Mononuclear cell (primary cell): ENCODE data around the gene MAMSTR. TPM values are rescaled to one million over a fixed set of nuclear protein-coding genes. Genes with fewer than 3 reads are reported as not detected.
A peak's percentile ranks its signal among the peaks of the same experiment; 100 is the strongest.
"Not testable (repeated sequence)": the region's sequence is repeated elsewhere in the genome, so short reads cannot be mapped to it uniquely, and the experiment has no call there.

Experiments
- H3K27me3 ChIP-seq: 2 replicates; pipeline ENCODE4 v1.6.0; 2011; ENCODE audit warnings: low read length, control low read depth; ENCODE audit not compliant: insufficient read depth
- H3K4me1 ChIP-seq: 2 replicates; pipeline ENCODE4 v1.5.1; 2011; ENCODE audit warnings: mild to moderate bottlenecking, low read length, control low read depth; ENCODE audit not compliant: insufficient read depth
- H3K4me3 ChIP-seq: 2 replicates; pipeline ENCODE4 v1.5.1; 2011; ENCODE audit warnings: mild to moderate bottlenecking, low read length, moderate library complexity
- H3K9me3 ChIP-seq: 2 replicates; pipeline ENCODE4 v1.5.1; 2011; ENCODE audit warnings: low read depth, mild to moderate bottlenecking, control low read depth, low read length
- total RNA-seq: library from RNA; depleted of rRNA; stranded (reverse); fragments of >200 nt; gene quantifications from one replicate; pipeline ENCODE4 v1.2.3, GENCODE V29; 2012

MAMSTR gene, protein sequence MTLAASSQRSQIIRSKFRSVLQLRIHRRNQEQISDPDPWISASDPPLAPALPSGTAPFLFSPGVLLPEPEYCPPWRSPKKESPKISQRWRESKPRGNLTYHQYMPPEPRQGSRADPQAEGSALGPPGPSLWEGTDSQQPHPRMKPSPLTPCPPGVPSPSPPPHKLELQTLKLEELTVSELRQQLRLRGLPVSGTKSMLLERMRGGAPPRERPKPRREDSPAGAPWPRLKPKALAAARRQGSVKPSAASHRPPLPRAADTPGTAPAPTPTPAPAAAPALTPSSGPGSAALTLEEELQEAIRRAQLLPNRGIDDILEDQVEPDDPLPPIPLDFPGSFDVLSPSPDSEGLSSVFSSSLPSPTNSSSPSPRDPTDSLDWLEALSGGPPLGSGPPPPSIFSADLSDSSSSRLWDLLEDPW
- 0.10 TPM for total RNA-seq

DNA sequence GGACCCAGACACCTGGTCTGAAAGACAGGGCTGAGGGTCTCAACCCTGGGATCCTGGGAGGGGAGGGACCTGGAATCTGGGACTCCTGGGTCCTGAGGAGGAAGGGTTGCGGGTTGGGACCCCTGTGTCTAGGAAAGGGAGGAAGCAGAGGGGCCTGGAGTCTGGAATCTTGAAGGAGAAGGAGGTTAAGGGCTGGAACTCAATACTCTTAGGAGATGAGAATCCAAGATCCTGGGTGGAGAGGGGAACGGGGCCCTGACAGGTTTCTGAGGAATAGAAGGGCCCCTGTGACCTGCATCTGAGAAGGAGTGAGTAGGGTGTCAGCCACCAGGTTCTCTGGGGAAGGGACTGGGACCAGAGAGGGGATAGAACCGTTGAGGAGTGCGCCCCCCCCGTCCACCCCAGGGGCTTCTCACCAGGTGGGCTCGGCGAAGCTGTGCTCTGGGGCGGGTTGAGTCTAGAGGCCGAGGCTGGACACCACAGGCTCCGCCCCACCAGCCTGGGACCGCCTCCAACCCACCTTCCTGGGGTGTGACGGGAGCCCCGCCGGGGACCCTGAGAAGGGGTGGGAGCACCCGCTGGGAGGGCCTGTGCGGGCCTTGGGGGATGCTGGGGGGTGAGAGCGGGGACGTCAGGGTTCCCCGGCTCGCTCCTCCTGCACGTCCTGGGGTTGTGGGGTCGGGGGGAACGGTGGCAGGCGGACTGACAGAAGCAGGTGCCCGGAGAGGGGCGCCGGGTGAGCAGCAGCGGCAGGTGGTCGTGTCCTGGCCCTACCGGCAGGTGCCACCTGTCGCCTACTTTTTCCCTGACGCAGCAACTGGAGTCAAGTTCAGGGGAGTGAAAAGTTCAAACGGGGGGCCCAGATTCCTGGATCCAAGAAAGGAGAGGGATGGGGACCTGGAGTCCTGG, at the start of gene MAMSTR:
Gene MAMSTR (minus strand): TSS at position 463 of the 909 bp plus-strand sequence. CDS start 694 bp downstream, outside the sequence.
- no peaks in the 10 kb centered on the region for H3K9me3 ChIP-seq
- no peaks in the 10 kb centered on the region for H3K27me3 ChIP-seq
- peak within 1 kb of the TSS; percentile 45 for H3K4me3 ChIP-seq
- peaks cover 16% of the 10 kb centered on the region for H3K4me1 ChIP-seq

DNA sequence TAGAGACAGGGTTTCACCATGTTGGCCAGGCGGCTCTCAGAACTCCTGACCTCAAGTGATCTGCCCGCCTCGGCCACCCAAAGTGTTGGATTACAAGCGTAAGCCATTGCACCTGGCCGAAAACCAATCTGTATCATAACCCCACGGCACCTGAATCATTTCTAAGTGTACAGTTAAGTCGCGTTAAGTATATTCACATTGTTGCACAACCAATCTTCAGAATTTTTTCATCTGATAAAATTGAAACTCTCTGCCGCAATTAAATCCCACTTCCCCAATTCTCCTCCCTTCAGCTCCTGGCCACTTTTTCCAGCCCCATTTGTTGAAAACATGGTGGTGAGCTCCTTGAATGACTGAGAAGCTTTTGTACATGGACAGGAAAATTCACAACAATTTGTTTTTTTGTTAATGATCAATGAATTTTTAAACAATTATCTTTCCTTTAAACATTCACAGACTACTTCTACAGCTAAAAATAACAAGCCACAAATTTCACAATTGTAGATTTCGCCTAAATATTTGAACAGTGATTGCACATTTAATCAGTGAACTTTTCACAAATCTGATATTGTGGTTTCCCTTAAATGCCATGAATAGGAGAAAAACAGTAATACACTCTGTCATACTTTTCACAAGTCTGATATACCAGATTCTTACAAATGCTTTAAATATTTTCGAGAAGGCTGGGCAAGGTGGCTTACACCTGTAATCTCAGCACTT, 49.6 kb upstream of the MAMSTR start:
- Histone ChIP-seq H3K9me3 (no peaks in the 10 kb centered on the region), H3K4me3 (no peak overlapping the region), H3K4me1 (peaks cover 12% of the 10 kb centered on the region), H3K27me3 (no peaks in the 10 kb centered on the region)

GRCh38 chr19:48768171-48768753, 48.7 kb upstream of the MAMSTR start:
- H3K4me3 ChIP-seq = not testable (repeated sequence)

GRCh38 chr19:48765816-48766215, 46.3 kb upstream of the MAMSTR start:
- H3K4me3 ChIP-seq, H3K27me3 ChIP-seq, H3K9me3 ChIP-seq: not testable (repeated sequence)
- H3K4me1 ChIP-seq = peaks cover 12% of the 10 kb centered on the region

More at GRCh38 chr19:48768171-48768753, 48.7 kb upstream of the MAMSTR start:
- H3K4me1 ChIP-seq = peaks cover 12% of the 10 kb centered on the region
- not testable (repeated sequence) for H3K9me3 ChIP-seq, H3K27me3 ChIP-seq

- no peaks in the 10 kb centered on the region for H3K9me3 ChIP-seq
- H3K27me3 ChIP-seq = no peaks in the 10 kb centered on the region
- H3K4me1 ChIP-seq = peaks cover 5% of the 10 kb centered on the region
- no peak overlapping the region for H3K4me3 ChIP-seq
These were observed 41.1 kb upstream of the MAMSTR start for GRCh38 chr19:48760504-48761205.

- Histone ChIP-seq H3K9me3 (no peaks in the 10 kb centered on the region), H3K27me3 (peaks cover 11% of the 10 kb centered on the region), H3K4me1 (peaks cover 13% of the 10 kb centered on the region), H3K4me3 (no peak overlapping the region)
These were observed 38.2 kb upstream of the MAMSTR start for GRCh38 chr19:48757741-48758144.

DNA sequence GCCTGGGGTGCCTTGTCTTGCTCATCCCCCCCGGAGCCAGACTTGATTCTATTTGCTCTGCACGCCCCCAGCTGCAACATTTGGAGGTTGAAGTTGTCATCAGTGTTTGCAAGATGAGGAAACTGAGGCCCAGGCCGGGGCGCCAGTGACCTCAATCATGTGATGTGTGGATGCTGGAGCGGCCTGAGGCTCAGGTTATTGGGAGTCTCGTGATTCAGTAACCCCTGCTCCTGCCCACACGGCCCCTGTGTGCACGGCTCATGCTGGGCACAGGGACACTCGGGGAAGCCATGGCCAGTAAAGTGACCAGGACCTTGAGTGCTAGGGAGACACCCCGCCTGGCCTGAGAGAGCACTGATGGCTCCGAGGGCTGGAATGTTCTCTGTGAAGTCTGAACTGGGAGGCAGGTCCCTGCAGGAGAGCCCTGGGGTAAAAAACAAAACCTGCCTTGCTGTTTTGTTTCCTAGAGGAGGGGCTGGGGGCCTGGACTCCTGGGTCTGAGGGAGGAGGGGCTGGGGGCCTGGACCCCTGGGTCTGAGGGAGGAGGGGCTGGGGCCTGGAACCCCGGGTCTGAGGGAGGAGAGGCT, 37.7 kb upstream of the MAMSTR start:
- Histone ChIP-seq H3K4me3 (no peak overlapping the region), H3K9me3 (no peaks in the 10 kb centered on the region), H3K27me3 (peaks cover 17% of the 10 kb centered on the region), H3K4me1 (peaks cover 19% of the 10 kb centered on the region)

- Histone ChIP-seq H3K27me3 (peaks cover 20% of the 10 kb centered on the region), H3K4me1 (peaks cover 22% of the 10 kb centered on the region), H3K9me3 (no peaks in the 10 kb centered on the region), H3K4me3 (no peak overlapping the region)
These were observed 37.2 kb upstream of the MAMSTR start for GRCh38 chr19:48756686-48757085.

DNA sequence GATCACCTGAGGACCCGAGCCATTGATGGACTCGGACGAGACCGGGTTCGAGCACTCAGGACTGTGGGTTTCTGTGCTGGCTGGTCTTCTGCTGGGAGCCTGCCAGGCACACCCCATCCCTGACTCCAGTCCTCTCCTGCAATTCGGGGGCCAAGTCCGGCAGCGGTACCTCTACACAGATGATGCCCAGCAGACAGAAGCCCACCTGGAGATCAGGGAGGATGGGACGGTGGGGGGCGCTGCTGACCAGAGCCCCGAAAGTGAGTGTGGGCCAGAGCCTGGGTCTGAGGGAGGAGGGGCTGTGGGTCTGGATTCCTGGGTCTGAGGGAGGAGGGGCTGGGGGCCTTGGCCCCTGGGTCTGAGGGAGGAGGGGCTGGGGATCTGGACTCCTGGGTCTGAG, 36.7 kb upstream of the MAMSTR start:
- Histone ChIP-seq H3K27me3 (peaks cover 20% of the 10 kb centered on the region), H3K4me1 (peaks cover 22% of the 10 kb centered on the region), H3K9me3 (no peaks in the 10 kb centered on the region), H3K4me3 (no peak overlapping the region)

GRCh38 chr19:48755787-48756186, 36.3 kb upstream of the MAMSTR start:
- peaks cover 22% of the 10 kb centered on the region for H3K4me1 ChIP-seq
- peaks cover 20% of the 10 kb centered on the region for H3K27me3 ChIP-seq
- no peak overlapping the region for H3K4me3 ChIP-seq

DNA sequence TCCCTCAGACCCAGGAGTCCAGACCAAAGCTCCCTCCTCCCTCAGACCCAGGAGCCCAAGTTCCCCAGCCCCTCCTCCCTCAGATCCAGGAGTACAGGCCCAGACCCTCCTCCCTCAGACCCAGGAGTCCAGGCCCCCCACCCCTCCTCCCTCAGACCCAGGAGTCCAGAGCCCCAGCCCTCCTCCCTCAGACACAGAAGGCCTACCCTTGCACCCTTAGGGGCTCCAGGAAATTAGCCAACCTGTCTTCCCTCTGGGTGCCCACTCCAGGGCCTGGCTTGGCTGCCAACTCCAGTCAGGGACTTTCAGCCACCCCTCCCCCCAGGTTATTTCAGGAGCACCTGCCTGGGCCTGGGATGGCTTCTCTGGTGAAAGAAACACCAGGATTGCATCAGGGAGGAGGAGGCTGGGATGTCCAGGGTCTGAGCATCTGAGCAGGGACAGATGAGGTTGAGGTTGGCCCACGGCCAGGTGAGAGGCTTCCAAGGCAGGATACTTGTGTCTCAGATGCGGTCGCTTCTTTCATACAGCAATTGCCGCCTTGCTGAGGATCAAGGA, 35.6 kb upstream of the MAMSTR start, which contains the start of gene FGF21:
Gene FGF21 (plus strand): TSS at position 441 of the 558 bp plus-strand sequence. CDS start 713 bp downstream, outside the sequence.
- Histone ChIP-seq H3K4me1 (peaks cover 17% of the 10 kb centered on the region), H3K27me3 (peaks cover 20% of the 10 kb centered on the region), H3K9me3 (no peaks in the 10 kb centered on the region), H3K4me3 (no peak within 1 kb of the TSS)

More at GRCh38 chr19:48755787-48756186, 36.3 kb upstream of the MAMSTR start:
- H3K9me3 ChIP-seq = no peaks in the 10 kb centered on the region

GRCh38 chr19:48752496-48753365, 33.2 kb upstream of the MAMSTR start, which contains the start of gene FUT1:
TSS of gene FUT1 (minus strand) at chr19:48752641. CDS start at chr19:48751281, 1,360 bp downstream.
- Histone ChIP-seq H3K9me3 (no peaks in the 10 kb centered on the region), H3K27me3 (peaks cover 20% of the 10 kb centered on the region), H3K4me3 (peak within 1 kb of the TSS; percentile 12), H3K4me1 (peaks cover 17% of the 10 kb centered on the region)
